Right lobe of liver (tissue), 4 donors: Measurements from ENCODE around the gene UPP2.

Source experiments
- CTCF ChIP-seq, 4 donors: fragments of 200-600 bp in 3 of 4; fragments of 450-650 bp in 1 of 4; IDR thresholded peaks; one replicate each; pipeline versions ENCODE4 v1.5.1 to v1.8.0; 2016 to 2022; ENCODE audit warnings: antibody characterized with exemption in 4 of 4, mild to moderate bottlenecking in 2 of 4
- POLR2A ChIP-seq: fragments of 450-650 bp; IDR thresholded peaks from one replicate; pipeline ENCODE4 v1.6.1; 2017; ENCODE audit warnings: antibody characterized with exemption, mild to moderate bottlenecking
- donor health status: DM: no; HTN: no; CAD: no.
- donor health status: DM: no; HTN: no; CAD: no.
- donor health status: DM: no; HTN: yes; CAD: no.

GRCh38 chr2:158144914-158145625 is 43.4 kb downstream of the UPP2 start:
- TF ChIP-seq POLR2A (no peak), CTCF (IDR thresholded peaks at IDR 0.05) (no peak)
